ENCODE data around the gene FAM186B. TPM values are rescaled to one million over a fixed set of nuclear protein-coding genes. Genes with fewer than 3 reads are reported as not detected.
A peak's percentile ranks its signal among the peaks of the same experiment; 100 is the strongest.
"Not testable (repeated sequence)": the region's sequence is repeated elsewhere in the genome, so short reads cannot be mapped to it uniquely, and the experiment has no call there.

The FAM186B gene
- total RNA-seq, 1 donor from 2014 or later: not detected

DNA sequence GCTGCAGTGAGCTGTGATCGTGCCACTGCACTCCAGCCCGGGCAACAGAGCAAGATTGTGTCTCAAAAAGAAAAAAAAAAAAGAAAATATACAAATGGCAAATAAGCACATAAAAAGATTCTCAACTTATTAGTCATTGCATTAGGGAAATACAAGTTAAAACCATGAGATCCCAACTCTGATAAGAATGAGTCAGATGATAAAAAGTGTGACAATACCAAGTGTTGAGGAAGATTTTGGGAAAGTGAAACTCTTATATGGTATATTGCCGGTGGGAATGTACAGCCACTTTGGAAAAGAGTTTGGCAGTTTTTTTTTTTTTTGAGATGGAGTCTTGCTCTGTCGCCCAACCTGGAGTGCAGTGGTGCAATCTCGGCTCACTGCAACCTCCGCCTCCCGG lies 10.3 kb upstream of the FAM186B start:
- DNase-seq (ENCODE audit: low spot score): no peak
- no peaks in the 10 kb centered on the region for H3F3A ChIP-seq (ENCODE audit: low read depth)
- no peak overlapping the region for H3K4me2 ChIP-seq
- H3K79me2 ChIP-seq (ENCODE audit: low read depth): no peaks in the 10 kb centered on the region
- H3K9me3 Mint-ChIP-seq: peaks cover 13% of the 10 kb centered on the region
- TF ChIP-seq EZH2 (IDR thresholded peaks at IDR 0.05): no peak
- TF ChIP-seq, protein P1, sequence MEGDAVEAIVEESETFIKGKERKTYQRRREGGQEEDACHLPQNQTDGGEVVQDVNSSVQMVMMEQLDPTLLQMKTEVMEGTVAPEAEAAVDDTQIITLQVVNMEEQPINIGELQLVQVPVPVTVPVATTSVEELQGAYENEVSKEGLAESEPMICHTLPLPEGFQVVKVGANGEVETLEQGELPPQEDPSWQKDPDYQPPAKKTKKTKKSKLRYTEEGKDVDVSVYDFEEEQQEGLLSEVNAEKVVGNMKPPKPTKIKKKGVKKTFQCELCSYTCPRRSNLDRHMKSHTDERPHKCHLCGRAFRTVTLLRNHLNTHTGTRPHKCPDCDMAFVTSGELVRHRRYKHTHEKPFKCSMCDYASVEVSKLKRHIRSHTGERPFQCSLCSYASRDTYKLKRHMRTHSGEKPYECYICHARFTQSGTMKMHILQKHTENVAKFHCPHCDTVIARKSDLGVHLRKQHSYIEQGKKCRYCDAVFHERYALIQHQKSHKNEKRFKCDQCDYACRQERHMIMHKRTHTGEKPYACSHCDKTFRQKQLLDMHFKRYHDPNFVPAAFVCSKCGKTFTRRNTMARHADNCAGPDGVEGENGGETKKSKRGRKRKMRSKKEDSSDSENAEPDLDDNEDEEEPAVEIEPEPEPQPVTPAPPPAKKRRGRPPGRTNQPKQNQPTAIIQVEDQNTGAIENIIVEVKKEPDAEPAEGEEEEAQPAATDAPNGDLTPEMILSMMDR (IDR thresholded peaks at IDR 0.05): no peak
- no peak for TF ChIP-seq EZH2phosphoT487 (IDR thresholded peaks at IDR 0.05)
- no peaks in the 10 kb centered on the region for H3K4me1 ChIP-seq
- no peak overlapping the region for H3K9ac ChIP-seq
- no peaks in the 10 kb centered on the region for H3K27me3 ChIP-seq
- H3K9me3 ChIP-seq (ENCODE audit: low read depth): no peaks in the 10 kb centered on the region
- H4K20me1 ChIP-seq (ENCODE audit: low read depth): no peaks in the 10 kb centered on the region
- peaks cover 18% of the 10 kb centered on the region for H3K27me3 Mint-ChIP-seq (ENCODE audit: insufficient read depth, low read depth)
- H3K27ac Mint-ChIP-seq: no peak overlapping the region
- no peak overlapping the region for H2AFZ ChIP-seq (replicated peaks)
- H3K4me1 Mint-ChIP-seq: no peaks in the 10 kb centered on the region
- no peak overlapping the region for H3K4me3 ChIP-seq
- H3K4me3 Mint-ChIP-seq: no peak overlapping the region
- no peak overlapping the region for H3K27ac ChIP-seq
- H3K36me3 ChIP-seq: no peaks in the 10 kb centered on the region
- peaks cover 3% of the 10 kb centered on the region for H3K36me3 Mint-ChIP-seq

DNA sequence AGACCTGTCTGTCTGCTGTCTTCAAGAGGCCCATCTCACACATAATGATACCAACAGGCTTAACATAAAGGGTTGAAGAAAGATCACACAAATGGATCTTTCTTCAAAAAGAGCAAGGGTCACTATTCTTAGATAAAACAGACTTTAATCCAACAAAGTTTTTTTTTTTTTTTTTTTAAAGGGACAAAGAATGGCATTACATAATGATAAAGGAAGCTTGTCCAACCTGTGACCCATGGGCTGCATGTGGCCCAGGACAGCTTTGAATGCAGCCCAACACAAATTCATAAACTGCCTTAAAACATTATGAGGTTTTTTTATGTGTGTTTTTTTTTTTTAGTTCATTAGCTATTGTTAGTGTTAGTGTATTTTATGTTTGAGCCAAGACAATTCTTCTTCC lies 6.8 kb upstream of the FAM186B start:
- Histone ChIP-seq H3K36me3 (no peaks in the 10 kb centered on the region), H3K79me2 (ENCODE audit: low read depth) (no peaks in the 10 kb centered on the region), H3F3A (ENCODE audit: low read depth) (peaks cover 7% of the 10 kb centered on the region), H4K20me1 (ENCODE audit: low read depth) (no peaks in the 10 kb centered on the region), H2AFZ (replicated peaks) (no peak overlapping the region), H3K4me2 (no peak overlapping the region), H3K27ac (no peak overlapping the region), H3K9me3 (ENCODE audit: low read depth) (no peaks in the 10 kb centered on the region), H3K4me3 (no peak overlapping the region), H3K4me1 (no peaks in the 10 kb centered on the region), H3K27me3 (no peaks in the 10 kb centered on the region), H3K9ac (no peak overlapping the region)
- Mint-ChIP-seq H3K36me3 (peaks cover 7% of the 10 kb centered on the region), H3K4me3 (no peak overlapping the region), H3K9me3 (peaks cover 27% of the 10 kb centered on the region), H3K27me3 (ENCODE audit: insufficient read depth, low read depth) (peaks cover 10% of the 10 kb centered on the region), H3K4me1 (no peaks in the 10 kb centered on the region), H3K27ac (no peak overlapping the region)
- DNase-seq (ENCODE audit: low spot score): no peak
- TF ChIP-seq EZH2 (IDR thresholded peaks at IDR 0.05): no peak
- TF ChIP-seq, protein P1 (IDR thresholded peaks at IDR 0.05): no peak
- TF ChIP-seq EZH2phosphoT487 (IDR thresholded peaks at IDR 0.05): no peak

DNA sequence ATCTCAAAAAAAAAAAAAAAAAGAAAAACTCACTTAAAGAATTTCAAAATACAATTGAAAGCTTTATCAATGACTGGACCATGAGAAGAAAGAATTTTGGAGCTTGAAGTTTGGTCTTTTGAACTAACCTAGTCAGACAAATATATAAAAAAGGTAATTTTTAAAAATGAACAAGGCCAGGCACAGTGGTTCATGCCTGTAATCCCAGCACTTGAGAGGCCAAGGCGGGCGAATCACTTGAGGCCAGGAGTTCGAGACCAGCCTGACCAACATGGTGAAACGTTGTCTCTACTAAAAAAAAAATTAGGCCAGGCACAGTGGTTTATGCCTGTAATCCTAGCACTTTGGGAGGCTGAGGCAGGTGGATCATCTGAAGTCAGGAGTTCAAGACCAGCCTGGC lies 5.3 kb upstream of the FAM186B start:
- H3K79me2 ChIP-seq (ENCODE audit: low read depth); H3K4me2 ChIP-seq; H3F3A ChIP-seq (ENCODE audit: low read depth); H3K4me3 ChIP-seq; H3K36me3 ChIP-seq; H3K4me3 Mint-ChIP-seq; H3K27ac Mint-ChIP-seq; H3K4me1 ChIP-seq; H3K27me3 Mint-ChIP-seq (ENCODE audit: insufficient read depth, low read depth); H4K20me1 ChIP-seq (ENCODE audit: low read depth); H3K36me3 Mint-ChIP-seq; H3K27me3 ChIP-seq; H3K27ac ChIP-seq; H2AFZ ChIP-seq (replicated peaks); DNase-seq (ENCODE audit: low spot score); H3K4me1 Mint-ChIP-seq; H3K9ac ChIP-seq; H3K9me3 ChIP-seq (ENCODE audit: low read depth): not testable (repeated sequence)
- peaks cover 27% of the 10 kb centered on the region for H3K9me3 Mint-ChIP-seq

DNA sequence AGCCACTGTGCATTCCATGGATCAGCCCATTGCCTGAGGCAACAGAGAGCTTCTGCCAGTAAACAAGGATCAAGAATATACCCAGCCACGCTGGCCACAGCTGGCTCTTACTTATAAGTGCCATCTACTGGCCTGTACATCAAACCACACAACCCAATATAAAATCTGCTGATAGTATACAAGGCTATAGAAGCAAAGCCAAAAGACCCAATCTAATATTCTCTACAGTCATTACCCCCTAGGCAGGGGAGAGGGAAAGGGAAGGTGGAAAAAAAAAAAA lies 4.4 kb upstream of the FAM186B start:
- H3K36me3 Mint-ChIP-seq: peaks cover 7% of the 10 kb centered on the region
- Histone ChIP-seq H4K20me1 (ENCODE audit: low read depth) (no peaks in the 10 kb centered on the region), H3K4me2 (no peak overlapping the region), H3K9ac (no peak overlapping the region), H3K4me1 (no peaks in the 10 kb centered on the region), H3F3A (ENCODE audit: low read depth) (peaks cover 7% of the 10 kb centered on the region), H3K27ac (no peak overlapping the region), H3K79me2 (ENCODE audit: low read depth) (no peaks in the 10 kb centered on the region), H3K9me3 (ENCODE audit: low read depth) (no peaks in the 10 kb centered on the region), H3K27me3 (no peaks in the 10 kb centered on the region), H2AFZ (replicated peaks) (no peak overlapping the region), H3K36me3 (no peaks in the 10 kb centered on the region), H3K4me3 (no peak overlapping the region)
- H3K27me3 Mint-ChIP-seq (ENCODE audit: insufficient read depth, low read depth): peaks cover 7% of the 10 kb centered on the region
- H3K9me3 Mint-ChIP-seq: peaks cover 25% of the 10 kb centered on the region
- no peaks in the 10 kb centered on the region for H3K4me1 Mint-ChIP-seq
- H3K4me3 Mint-ChIP-seq: no peak overlapping the region
- TF ChIP-seq, protein P1 (IDR thresholded peaks at IDR 0.05): peak; percentile 6
- TF ChIP-seq EZH2 (IDR thresholded peaks at IDR 0.05) (no peak), EZH2phosphoT487 (IDR thresholded peaks at IDR 0.05) (no peak)
- H3K27ac Mint-ChIP-seq: no peak overlapping the region
- no peak for DNase-seq (ENCODE audit: low spot score)
